HG03060 (cell line): ENCODE results near the gene TBX5.
"Not testable (repeated sequence)": the region's sequence is repeated elsewhere in the genome, so short reads cannot be mapped to it uniquely, and the experiment has no call there.

Experiments
- ATAC-seq: cut with Tn5 transposase; IDR thresholded peaks from one replicate; pipeline ENCODE4 v1.9.1; 2021; ENCODE audit warnings: low read depth, moderate number of reproducible peaks; ENCODE audit not compliant: unreplicated experiment

The TBX5 gene

GRCh38 chr12:114393569-114393968 is 12.4 kb downstream of the TBX5 start:
- ATAC-seq: no peak

GRCh38 chr12:114392909-114393308 is 13.0 kb downstream of the TBX5 start:
- no peak for ATAC-seq

GRCh38 chr12:114391088-114391487 is 14.9 kb downstream of the TBX5 start:
- ATAC-seq: no peak

GRCh38 chr12:114384739-114385138 is 21.2 kb downstream of the TBX5 start:
- ATAC-seq: no peak

- no peak for ATAC-seq
These were observed 24.8 kb downstream of the TBX5 start for GRCh38 chr12:114381177-114381576.

GRCh38 chr12:114371733-114372132 is 34.2 kb downstream of the TBX5 start:
- ATAC-seq: no peak

- no peak for ATAC-seq
These were observed 34.7 kb downstream of the TBX5 start for GRCh38 chr12:114371250-114371649.

GRCh38 chr12:114368685-114369452 is 37.1 kb downstream of the TBX5 start:
- no peak for ATAC-seq

- no peak for ATAC-seq
These were observed 44.0 kb downstream of the TBX5 start for GRCh38 chr12:114361992-114362391.

- ATAC-seq: no peak
These were observed 44.4 kb downstream of the TBX5 start for GRCh38 chr12:114361545-114361944.

GRCh38 chr12:114360485-114360884 is 45.5 kb downstream of the TBX5 start:
- ATAC-seq: no peak

- ATAC-seq: no peak
These were observed 50.4 kb downstream of the TBX5 start for GRCh38 chr12:114355389-114356088.

- ATAC-seq: not testable (repeated sequence)
These were observed 56.7 kb downstream of the TBX5 start for GRCh38 chr12:114349239-114349638.

- no peak for ATAC-seq
These were observed 58.1 kb downstream of the TBX5 start for GRCh38 chr12:114347861-114348260.

GRCh38 chr12:114344831-114345230 is 61.1 kb downstream of the TBX5 start:
- no peak for ATAC-seq

GRCh38 chr12:114344303-114344663 is 61.7 kb downstream of the TBX5 start:
- no peak for ATAC-seq

- no peak for ATAC-seq
These were observed 62.2 kb downstream of the TBX5 start for GRCh38 chr12:114343585-114344302.

- no peak for ATAC-seq
These were observed 63.3 kb downstream of the TBX5 start for GRCh38 chr12:114342656-114343055.

GRCh38 chr12:114341635-114342034 is 64.3 kb downstream of the TBX5 start:
- ATAC-seq: no peak

- no peak for ATAC-seq
These were observed 65.7 kb downstream of the TBX5 start for GRCh38 chr12:114340231-114340630.

- no peak for ATAC-seq
These were observed 66.3 kb downstream of the TBX5 start for GRCh38 chr12:114339626-114340025.
